ENCODE measurements around the gene BCCIP.

BCCIP gene

DNA sequence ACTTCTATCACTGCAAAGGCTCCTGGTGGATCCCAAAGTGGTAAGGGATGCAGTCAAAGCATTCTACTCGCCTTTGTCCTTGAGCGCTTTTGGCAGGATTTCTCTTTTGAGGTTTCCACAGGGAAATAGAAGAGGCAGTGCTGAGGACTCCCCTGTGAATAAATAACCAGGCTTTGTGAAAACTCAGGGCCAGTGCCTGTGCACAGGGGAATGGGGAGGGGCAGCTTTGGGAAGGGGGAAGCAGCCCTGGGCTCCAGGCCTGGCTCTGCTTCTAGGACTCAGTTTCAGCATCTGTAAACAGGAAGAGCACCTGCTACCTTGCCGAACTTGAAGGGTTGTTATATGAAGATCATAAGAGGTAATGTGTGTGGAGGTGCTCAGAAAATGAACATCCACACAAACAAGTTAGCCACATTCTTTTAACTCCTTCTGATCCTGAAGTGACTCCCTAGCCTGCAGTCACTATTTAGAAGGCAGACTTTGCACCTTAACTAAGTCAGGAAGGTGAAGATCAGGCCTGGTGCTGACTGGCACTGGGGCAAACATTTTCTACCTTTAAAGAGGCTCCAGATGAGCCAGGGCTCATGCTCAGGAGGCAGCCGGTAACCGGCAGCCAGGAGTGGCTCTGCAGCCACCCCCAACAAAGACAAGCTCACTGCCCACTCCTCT is 25.2 kb upstream of the BCCIP start:
- POLR2A ChIA-PET (ENCODE audit: low non-redundant PET): no interaction called here
- no peak overlapping the region for H3K27ac ChIP-seq
- CTCF ChIA-PET: interaction anchor here (0.7 kb wide), 1 partner anchor 27 kb away, joined by 3 read pairs; no protein-coding TSS in a partner anchor
- no peak for DNase-seq (ENCODE audit: low spot score)
- TF ChIP-seq, protein P1, sequence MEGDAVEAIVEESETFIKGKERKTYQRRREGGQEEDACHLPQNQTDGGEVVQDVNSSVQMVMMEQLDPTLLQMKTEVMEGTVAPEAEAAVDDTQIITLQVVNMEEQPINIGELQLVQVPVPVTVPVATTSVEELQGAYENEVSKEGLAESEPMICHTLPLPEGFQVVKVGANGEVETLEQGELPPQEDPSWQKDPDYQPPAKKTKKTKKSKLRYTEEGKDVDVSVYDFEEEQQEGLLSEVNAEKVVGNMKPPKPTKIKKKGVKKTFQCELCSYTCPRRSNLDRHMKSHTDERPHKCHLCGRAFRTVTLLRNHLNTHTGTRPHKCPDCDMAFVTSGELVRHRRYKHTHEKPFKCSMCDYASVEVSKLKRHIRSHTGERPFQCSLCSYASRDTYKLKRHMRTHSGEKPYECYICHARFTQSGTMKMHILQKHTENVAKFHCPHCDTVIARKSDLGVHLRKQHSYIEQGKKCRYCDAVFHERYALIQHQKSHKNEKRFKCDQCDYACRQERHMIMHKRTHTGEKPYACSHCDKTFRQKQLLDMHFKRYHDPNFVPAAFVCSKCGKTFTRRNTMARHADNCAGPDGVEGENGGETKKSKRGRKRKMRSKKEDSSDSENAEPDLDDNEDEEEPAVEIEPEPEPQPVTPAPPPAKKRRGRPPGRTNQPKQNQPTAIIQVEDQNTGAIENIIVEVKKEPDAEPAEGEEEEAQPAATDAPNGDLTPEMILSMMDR (conservative IDR thresholded peaks at IDR 0.05; ENCODE audit: low read depth): no peak

DNA sequence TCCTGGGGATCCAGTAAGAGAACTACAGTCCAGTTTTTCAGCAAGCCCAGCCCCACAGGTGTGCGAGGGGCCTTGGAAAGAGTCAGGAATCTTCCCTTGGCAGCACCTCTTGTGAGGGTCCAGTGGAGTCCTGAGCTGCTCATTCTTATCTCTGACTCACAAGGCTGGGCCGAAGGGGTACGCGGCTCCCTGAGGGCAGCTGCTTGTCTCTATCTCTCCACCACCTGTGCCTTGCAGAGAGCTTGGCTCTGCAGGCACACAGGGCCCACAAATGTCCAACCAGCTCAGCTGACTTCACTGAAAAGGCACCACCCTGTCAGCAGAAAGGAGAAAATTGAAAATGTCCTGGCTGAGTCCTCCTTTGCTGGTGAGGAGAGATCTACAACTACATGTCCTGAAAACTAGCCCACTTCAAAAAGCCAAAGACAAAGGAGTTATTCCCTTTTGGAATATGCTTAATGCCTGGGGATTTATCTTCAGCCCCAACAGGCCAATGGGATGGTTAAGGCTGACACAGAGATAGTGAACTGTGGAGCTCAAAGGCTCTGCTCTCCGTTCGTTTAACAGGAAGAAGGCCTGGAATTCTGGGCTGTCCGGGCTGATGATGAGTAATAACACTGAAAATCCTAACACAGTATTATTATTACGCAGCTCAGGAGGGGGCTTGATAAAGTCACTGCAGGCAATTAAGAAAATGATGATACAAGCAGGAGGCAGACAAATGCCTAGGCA is 23.7 kb upstream of the BCCIP start:
- POLR2A ChIA-PET (ENCODE audit: low non-redundant PET): no interaction called here
- CTCF ChIA-PET: no interaction called here
- DNase-seq (ENCODE audit: low spot score): no peak

DNA sequence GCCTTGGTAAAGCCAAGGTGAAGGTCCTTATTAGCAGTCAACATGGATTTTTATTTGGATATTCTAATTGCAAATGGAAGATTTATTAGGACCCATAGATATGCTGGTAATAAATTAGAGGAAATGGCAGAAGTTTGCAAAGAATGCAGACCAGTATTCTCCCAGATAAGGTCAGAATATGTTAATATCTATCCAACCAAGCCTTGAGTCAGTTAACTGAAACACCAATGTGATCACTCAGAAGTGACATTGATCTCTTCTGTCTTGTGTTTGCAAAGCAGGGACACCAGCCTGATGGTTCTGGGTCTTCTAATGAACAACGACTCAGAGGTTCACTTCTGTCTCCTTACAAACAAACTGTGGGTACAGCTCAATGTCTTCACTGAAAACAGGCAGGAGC is 21.8 kb upstream of the BCCIP start:
- TF ChIP-seq, protein P1 (conservative IDR thresholded peaks at IDR 0.05; ENCODE audit: low read depth): no peak
- DNase-seq (ENCODE audit: low spot score): no peak
- ChIA-PET POLR2A (ENCODE audit: low non-redundant PET) (no interaction called here), CTCF (interaction anchor here (0.5 kb wide), 1 partner anchor 1342 kb away, joined by 3 read pairs; no protein-coding TSS in a partner anchor)
- no peak overlapping the region for H3K27ac ChIP-seq

More for the DNA sequence above, 23.7 kb upstream of the BCCIP start:
- TF ChIP-seq, protein P1 (conservative IDR thresholded peaks at IDR 0.05; ENCODE audit: low read depth): no peak
- H3K27ac ChIP-seq: no peak overlapping the region

DNA sequence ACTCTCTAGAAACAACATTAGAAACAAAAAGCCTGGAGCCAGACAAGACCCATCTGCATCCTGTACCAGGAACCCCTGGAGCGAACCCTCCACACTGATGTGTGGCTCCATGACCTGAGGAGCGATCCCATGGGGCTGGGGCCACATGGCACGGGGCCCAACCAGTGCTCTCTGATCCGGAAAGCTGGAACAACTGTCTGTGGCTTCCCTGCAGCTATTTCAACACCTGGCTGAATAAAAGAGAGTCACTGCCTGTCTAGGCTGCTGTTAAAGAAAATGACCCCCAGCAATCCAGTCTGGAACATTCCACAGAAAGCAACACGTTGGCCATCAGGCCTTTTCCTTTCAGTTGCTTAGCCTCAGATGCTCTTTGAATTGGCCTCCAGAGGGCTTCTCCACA is 21.2 kb upstream of the BCCIP start:
- no peak for DNase-seq (ENCODE audit: low spot score)
- TF ChIP-seq, protein P1 (conservative IDR thresholded peaks at IDR 0.05; ENCODE audit: low read depth): no peak
- POLR2A ChIA-PET (ENCODE audit: low non-redundant PET): no interaction called here
- no peak overlapping the region for H3K27ac ChIP-seq
- CTCF ChIA-PET: no interaction called here

DNA sequence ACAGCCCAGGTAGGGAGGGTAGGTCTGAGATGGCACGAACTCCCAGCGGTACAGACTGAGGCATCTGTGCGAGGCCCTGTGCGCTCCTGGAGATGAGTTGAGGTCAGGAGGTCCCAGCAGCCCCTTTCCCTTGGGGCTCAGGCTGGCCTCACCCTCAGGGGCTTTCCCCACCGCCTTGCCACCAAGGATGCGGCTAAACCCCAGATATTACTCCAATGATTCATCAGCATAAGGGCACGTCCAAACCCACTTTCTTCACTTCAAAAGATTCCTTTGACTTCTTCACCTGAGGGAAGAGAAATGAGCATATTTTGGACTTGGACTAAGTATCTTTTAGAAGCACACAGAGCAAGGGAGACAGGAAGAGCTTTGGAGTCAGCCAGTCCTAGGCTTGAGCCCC is 20.6 kb upstream of the BCCIP start:
- CTCF ChIA-PET: interaction anchor here (0.5 kb wide), 1 partner anchor 1280 kb away, joined by 5 read pairs; no protein-coding TSS in a partner anchor
- TF ChIP-seq, protein P1 (conservative IDR thresholded peaks at IDR 0.05; ENCODE audit: low read depth): no peak

DNA sequence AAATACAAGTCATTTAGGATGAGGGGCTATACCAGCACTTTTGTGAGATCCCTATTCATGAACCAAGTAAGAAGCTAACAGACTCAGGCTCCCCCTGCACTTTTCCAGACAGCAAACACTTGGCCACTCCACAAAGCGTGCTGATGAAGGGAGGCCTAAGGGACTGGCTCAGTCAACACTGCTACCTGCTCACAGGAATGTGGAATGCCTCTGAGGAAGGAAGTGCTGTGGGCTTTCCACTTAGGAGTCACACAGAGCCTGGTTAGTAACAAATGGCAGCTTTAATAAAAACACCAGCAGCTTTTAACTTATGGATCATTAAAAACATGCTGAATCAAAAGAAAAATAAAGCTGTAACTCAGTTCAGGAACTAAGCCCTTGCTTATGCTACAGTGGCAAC is 15.3 kb upstream of the BCCIP start:
- CTCF ChIA-PET: no interaction called here

More for the DNA sequence above, 20.6 kb upstream of the BCCIP start:
- POLR2A ChIA-PET (ENCODE audit: low non-redundant PET): no interaction called here
- no peak for DNase-seq (ENCODE audit: low spot score)
- no peak overlapping the region for H3K27ac ChIP-seq

More for the DNA sequence above, 15.3 kb upstream of the BCCIP start:
- DNase-seq (ENCODE audit: low spot score): no peak
- POLR2A ChIA-PET (ENCODE audit: low non-redundant PET): no interaction called here
- TF ChIP-seq, protein P1 (conservative IDR thresholded peaks at IDR 0.05; ENCODE audit: low read depth): no peak
- no peak overlapping the region for H3K27ac ChIP-seq
